ENCODE data around the gene FBXL7.

Gene FBXL7

GRCh38 chr5:15722305-15722704 is 222.3 kb downstream of the FBXL7 start:
- no peak for DNase-seq

GRCh38 chr5:15727375-15727774 is 227.4 kb downstream of the FBXL7 start:
- no peak for DNase-seq

- no peak for DNase-seq
Observed at GRCh38 chr5:15728811-15729210, 228.8 kb downstream of the FBXL7 start.

GRCh38 chr5:15731699-15732098 is 231.7 kb downstream of the FBXL7 start:
- no peak for DNase-seq

- no peak for DNase-seq
Observed at GRCh38 chr5:15734058-15734457, 234.1 kb downstream of the FBXL7 start.

- DNase-seq = no peak
Observed at GRCh38 chr5:15737036-15737821, 237.2 kb downstream of the FBXL7 start.

- DNase-seq = no peak
Observed at GRCh38 chr5:15737871-15738664, 238.1 kb downstream of the FBXL7 start.

GRCh38 chr5:15740383-15740782 is 240.4 kb downstream of the FBXL7 start:
- DNase-seq = no peak

GRCh38 chr5:15741591-15741990 is 241.6 kb downstream of the FBXL7 start:
- DNase-seq = peak; percentile 35

- no peak for DNase-seq
Observed at GRCh38 chr5:15746833-15747232, 246.9 kb downstream of the FBXL7 start.

- DNase-seq = no peak
Observed at GRCh38 chr5:15748266-15748665, 248.3 kb downstream of the FBXL7 start.

GRCh38 chr5:15752663-15753285 is 252.8 kb downstream of the FBXL7 start:
- peak; percentile 39 for DNase-seq

GRCh38 chr5:15753752-15754151 is 253.8 kb downstream of the FBXL7 start:
- no peak for DNase-seq

- DNase-seq = no peak
Observed at GRCh38 chr5:15757103-15757502, 257.1 kb downstream of the FBXL7 start.

GRCh38 chr5:15757619-15758018 is 257.6 kb downstream of the FBXL7 start:
- no peak for DNase-seq

GRCh38 chr5:15762668-15763067 is 262.7 kb downstream of the FBXL7 start:
- no peak for DNase-seq

GRCh38 chr5:15763754-15764153 is 263.8 kb downstream of the FBXL7 start:
- peak; percentile 41 for DNase-seq

GRCh38 chr5:15768936-15769335 is 269.0 kb downstream of the FBXL7 start:
- DNase-seq = no peak

- DNase-seq = no peak
Observed at GRCh38 chr5:15772131-15772530, 272.2 kb downstream of the FBXL7 start.

- DNase-seq = no peak
Observed at GRCh38 chr5:15774632-15775031, 274.7 kb downstream of the FBXL7 start.

GRCh38 chr5:15776346-15776745 is 276.4 kb downstream of the FBXL7 start:
- no peak for DNase-seq

GRCh38 chr5:15783734-15784133 is 283.8 kb downstream of the FBXL7 start:
- no peak for DNase-seq

GRCh38 chr5:15785531-15785981 is 285.6 kb downstream of the FBXL7 start:
- DNase-seq = peak; percentile 77

- DNase-seq = no peak
Observed at GRCh38 chr5:15786326-15786725, 286.3 kb downstream of the FBXL7 start.
